GM19463 (cell line): Measurements from ENCODE around the gene DALRD3.
"Not testable (repeated sequence)": the region's sequence is repeated elsewhere in the genome, so short reads cannot be mapped to it uniquely, and the experiment has no call there.

Experiments
- ATAC-seq: cut with Tn5 transposase; IDR thresholded peaks from one replicate; pipeline ENCODE4 v1.9.1; 2021; ENCODE audit warnings: mild to moderate bottlenecking, moderate library complexity; ENCODE audit not compliant: unreplicated experiment

DALRD3 gene

DNA sequence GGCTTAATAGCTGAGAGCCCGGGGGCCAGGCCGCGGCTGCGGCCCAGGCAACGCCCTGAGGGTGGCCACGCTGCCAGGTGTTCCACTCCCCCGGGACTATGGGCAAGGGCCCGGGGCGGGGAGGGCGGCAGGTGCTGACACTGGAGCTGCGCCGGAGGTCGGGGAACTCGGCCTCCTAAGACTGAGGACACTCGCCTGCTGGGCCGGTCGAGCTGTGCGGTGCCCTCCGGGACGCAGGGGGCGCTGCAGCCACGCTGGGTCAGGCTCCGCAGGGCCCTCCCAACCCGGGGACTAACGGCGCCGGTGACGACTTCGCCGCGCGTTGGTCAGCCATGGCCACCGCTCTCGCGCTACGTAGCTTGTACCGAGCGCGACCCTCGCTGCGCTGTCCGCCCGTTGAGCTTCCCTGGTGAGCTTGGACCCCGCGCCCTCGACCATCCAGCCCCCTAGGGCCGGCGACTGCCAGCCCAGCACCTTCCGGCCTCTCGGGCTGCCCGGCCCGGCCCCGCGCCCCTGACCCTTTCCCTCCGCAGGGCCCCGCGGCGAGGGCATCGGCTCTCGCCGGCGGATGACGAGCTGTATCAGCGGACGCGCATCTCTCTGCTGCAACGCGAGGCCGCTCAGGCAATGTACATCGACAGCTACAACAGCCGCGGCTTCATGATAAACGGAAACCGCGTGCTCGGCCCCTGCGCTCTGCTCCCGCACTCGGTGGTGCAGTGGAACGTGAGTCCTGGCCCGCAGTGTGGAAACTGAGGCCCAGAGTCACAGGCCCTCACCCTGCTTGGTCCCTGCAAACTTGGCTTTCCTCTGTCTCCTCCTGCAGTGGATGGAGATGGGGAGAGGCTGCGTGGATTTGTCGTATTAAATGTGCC lies 3.7 kb upstream of the DALRD3 start, which contains the start of gene NDUFAF3:
NDUFAF3 (plus strand) TSS at position 309 of the 875 bp plus-strand sequence; CDS start at position 333, 24 bp downstream.
- ATAC-seq, result peak; percentile 58

DNA sequence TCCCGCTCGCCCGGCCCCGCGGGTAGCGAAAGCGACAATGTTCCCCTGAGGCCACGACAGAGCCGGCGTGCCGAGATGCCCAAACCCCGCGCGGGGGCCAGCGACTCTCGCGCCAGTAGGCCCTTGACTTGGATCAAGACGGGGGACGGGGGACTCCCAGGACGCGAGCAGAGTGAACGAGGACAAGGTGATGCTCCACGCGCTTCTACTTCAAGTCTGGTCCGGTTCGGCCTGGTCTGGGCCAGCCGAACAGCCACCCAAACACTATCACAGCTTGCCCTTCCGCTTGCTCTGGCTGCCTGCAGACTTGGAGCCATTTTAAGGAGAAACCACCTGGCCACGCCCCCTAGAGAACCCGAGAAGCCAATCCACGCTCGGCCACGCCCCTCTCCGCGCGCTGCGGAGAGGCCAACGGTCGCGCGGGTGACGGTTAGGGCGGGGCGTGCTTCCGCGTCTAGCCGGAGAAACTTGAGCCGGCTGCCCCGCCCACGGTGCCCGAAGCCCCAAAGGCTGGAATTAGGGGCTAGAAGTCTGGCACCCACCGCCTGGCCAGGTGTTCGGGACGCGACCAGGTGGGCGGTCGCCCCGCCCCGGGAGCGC lies 2.9 kb upstream of the DALRD3 start:
- ATAC-seq, result peak; percentile 52

DNA sequence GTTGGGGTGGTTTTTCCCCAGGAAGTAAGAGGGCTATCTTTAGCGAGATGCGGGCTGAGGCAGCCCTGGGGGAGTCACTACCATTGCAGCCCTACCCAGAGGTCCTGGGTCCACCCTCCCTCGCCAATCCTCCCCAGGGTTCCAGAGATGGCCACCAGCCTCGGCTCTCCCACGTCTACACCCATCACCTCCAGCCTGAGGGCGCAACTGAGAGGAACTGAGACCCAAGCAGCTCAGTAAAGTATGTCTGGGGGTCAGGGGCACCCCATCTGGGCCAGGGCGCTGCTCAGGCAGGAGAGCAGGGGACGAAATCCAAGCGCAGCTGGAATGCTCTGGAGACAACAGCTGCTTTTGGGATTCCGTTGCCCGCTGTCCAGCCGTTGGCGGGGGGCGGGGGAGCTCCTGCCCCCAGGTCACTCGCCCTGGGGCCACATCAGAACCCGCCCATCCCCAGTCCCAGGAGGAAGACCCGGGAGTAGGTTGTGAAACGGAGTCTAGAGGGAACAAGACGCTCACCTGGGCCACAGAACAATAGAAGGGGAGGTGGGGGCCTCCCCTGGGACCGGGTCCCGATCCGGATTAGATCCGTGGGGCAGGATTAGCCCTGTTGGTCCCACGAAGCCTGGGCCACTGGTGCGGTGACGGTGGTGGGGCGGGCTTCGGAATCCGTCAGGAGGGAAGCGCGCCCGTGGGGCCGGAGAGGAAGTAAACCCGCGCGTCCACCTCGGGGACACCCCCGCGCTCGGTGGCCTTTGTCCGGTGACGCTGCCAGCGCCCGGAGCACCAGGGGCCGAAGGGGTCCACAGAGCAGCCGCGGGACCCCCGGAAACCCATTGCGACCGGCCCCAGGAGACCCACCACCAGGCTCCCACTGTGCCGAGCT lies 2.2 kb upstream of the DALRD3 start:
- ATAC-seq, result no peak

DNA sequence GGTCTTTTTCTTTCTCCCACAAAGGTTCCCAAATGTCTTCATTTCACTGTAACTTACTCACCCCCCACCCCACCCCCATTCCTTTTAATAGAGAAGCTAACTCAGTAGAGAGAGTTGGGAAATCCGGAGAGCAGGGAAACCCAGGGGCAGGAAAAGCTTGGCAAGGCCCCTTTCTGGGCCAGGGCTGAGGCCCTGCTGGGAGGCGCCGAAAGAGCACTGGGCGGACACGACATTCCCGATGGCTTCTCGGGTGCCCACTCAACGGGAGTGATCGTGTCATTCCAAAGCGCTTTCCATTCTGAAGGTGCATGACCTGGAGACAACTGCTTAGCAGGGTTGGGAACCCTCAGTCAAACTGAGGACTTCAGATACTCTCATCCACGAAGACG lies 1.6 kb upstream of the DALRD3 start:
- ATAC-seq, result no peak

DNA sequence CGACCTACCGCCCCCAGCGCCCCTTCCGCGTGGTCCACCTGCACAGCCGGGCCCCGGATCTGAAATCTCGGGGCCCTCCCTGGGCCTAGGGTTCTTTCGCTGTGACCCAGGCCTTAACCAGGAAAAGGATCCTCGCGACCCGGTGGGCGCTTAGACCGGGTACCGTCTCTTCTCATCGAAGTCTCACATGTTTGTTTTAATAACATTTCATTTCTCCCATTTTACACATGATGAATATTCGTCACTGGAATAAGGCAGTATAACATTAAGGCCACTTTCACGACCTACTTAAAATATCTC lies 277 bp upstream of the DALRD3 start:
- no peak for ATAC-seq

DNA sequence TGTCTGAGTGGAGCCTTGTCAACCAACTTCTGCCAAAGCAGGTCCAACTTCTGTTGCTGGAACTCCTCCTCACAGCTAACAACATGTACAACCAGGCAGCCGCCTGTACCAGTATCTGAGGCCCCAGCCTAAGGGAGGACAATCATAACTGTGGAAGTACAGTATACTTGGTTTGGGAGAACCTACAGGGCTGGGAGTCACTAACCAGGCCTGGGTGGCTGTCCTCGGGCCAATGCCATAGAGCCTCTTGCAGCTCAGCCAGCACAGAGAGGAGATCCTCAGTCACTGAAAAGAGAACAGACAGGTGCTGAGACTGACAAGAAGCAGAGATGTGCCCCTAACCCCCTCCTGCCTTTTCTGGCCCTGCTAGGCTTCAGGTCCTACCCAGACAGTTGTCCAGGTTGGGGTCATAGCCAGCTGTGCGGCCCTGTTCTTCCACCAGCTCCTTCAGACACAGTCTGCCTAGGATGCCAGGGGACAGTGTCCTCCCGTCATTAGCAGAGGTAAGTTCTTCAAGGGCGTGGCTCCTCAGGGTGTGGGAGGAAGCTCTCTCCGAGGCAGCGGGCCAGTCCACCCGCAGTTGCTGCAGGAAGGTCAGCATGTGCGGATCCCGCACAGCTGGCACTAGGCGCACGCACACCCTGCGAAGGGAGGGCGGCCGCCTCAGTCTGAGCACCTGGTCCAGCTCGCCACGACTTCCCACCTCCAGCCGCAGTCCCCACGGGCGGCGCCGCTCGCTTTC lies 980 bp downstream of the DALRD3 start:
- ATAC-seq, result no peak

DNA sequence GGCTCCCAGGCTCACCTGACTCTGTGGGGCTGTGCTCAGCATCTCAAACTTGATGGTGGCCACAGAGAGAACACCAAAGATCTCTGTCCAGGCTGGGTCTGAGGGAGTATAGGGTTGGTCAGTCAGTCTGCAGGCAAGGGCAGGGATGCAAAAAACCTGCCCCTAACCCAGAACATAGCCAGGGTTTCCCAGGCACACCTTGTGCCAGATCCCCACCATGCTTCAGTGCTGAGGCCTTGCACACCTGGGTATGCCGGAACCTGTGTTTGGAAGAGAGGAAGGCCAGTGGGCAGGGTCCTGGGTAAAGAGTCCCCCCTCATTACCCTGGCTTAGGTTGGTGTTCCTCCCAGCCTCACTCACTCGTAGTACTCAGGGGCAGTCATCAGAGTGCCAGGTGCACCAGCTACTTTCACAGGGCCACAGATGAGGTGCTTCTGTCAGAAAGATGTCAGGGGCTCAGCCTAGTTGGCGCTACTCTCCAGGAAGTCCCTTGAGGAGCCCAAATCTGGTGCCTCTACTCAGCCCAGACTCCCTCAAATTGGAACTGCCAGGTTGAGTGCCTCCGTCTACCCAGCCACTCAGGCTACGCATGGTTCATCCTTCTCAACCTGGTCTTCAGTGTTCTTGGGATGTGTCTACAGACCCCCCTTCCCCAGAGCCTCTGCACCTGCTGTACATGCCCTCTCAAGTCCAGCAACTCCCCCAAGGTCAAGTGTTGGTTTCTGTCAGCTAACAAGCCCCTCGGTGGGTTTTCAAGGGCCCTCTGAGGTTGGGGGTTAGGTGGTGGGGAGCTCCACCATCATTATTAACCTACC lies 1.8 kb downstream of the DALRD3 start:
- no peak for ATAC-seq

DNA sequence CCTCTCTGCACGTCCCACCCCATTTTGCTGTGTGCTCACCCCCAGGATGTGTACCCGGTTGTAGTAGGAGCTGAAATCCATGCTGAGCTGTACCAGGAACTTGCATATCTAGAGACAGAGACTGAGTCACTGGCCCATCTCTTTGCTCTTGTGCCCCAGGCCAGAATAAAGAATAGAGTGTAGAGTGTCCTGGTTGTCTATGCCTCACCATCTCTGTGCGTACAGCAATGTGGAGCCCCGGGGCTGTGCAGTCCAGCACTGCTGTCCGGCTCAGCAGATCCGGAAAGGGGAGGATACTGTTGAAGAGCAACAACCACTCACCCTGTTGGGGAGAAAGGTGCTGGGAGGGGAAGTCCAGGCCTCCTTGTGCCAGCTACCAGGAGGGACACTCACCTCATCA lies 2.6 kb downstream of the DALRD3 start:
- ATAC-seq, result no peak

DNA sequence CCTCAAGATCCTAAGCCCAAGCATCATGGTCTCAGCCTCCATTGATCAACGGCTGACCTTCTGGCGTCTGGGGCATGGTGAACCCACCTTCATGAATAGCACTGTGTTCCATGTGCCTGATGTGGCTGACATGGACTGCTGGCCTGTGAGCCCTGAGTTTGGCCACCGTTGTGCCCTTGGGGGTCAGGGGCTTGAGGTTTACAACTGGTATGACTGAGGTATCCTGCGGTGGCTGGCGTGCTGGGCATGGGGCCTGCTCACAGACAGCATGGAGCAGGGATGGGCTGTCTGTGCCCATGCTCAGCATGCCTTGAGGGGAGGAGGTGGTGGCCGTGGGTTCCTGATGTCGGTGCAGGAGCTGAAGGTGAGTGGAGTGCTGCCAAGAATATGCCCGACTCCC lies 3.3 kb downstream of the DALRD3 start:
- ATAC-seq, result no peak

DNA sequence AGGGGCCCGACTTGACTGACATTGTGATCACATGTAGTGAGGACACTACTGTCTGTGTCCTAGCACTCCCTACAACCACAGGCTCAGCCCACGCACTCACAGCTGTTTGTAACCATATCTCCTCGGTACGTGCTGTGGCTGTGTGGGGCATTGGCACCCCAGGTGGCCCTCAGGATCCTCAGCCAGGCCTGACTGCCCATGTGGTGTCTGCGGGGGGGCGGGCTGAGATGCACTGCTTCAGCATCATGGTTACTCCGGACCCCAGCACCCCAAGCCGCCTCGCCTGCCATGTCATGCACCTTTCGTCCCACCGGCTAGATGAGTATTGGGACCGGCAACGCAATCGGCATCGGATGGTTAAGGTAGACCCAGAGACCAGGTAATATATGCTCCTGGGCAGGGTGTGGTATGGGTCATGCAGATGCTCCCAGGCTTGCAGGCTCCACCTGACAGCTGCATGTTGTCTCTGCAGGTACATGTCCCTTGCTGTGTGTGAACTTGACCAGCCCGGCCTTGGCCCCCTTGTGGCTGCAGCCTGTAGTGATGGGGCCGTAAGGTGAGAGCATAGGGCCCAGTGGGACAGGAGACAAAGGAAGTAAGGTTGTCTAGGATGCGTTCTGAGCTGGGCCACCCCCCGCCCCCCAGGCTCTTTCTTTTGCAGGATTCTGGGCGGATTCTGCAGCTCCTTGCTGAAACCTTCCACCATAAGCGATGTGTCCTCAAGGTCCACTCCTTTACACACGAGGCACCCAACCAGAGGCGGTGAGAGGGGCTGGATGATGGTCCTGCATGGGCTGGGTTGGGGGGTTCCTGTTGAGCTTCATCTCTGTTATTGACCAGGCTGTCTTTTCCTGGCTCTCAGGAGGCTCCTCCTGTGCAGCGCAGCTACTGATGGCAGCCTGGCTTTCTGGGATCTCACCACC lies 4.4 kb downstream of the DALRD3 start:
- ATAC-seq, result no peak

DNA sequence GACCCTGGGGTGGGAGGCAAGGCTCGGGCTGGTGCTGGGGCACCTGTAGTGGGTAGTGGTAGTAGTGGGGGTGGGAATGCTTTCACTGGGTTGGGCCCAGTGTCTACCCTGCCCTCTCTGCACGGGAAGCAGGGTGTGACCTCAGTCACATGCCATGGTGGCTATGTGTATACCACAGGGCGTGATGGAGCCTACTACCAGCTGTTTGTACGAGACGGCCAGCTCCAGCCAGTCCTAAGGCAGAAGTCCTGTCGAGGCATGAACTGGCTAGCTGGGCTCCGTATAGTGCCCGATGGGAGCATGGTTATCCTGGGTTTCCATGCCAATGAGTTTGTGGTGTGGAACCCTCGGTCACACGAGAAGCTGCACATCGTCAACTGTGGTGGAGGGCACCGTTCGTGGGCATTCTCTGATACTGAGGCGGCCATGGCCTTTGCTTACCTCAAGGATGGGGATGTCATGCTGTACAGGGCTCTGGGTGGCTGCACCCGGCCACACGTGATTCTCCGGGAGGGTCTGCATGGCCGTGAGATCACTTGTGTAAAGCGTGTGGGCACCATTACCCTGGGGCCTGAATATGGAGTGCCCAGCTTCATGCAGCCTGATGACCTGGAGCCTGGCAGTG lies 5.2 kb downstream of the DALRD3 start:
- no peak for ATAC-seq

DNA sequence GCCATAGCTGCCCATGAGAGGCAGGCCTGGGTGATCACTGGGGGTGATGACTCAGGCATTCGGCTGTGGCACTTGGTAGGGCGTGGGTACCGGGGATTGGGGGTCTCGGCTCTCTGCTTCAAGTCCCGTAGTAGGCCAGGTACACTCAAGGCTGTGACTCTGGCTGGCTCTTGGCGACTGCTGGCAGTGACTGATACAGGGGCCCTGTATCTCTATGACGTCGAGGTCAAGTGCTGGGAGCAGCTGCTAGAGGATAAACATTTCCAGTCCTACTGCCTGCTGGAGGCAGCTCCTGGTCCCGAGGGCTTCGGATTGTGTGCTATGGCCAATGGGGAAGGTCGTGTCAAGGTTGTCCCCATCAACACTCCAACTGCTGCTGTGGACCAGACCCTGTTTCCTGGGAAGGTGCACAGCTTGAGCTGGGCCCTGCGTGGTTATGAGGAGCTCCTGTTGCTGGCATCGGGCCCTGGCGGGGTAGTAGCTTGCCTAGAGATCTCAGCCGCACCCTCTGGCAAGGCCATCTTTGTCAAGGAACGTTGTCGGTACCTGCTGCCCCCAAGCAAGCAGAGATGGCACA lies 5.9 kb downstream of the DALRD3 start:
- ATAC-seq, result no peak

DNA sequence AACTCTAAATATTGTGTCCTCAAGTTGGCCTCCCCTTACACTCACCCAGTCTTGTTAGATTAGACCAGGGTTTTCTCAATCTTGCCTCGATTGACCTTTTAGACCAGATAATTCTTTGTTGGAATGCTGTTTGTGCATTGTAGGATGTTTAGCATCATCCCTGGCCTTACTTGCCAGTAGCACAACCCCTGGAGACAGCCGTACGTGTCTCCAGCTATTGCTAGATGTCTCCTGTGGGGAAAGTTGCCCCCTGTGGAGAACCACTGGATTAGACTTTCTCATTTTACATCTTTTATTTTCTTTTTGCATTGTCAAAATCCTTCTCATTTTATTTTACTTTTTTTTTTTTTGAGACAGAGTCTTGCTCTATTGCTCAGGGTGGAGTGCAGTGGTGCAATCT lies 9.0 kb downstream of the DALRD3 start:
- ATAC-seq, result no peak

DNA sequence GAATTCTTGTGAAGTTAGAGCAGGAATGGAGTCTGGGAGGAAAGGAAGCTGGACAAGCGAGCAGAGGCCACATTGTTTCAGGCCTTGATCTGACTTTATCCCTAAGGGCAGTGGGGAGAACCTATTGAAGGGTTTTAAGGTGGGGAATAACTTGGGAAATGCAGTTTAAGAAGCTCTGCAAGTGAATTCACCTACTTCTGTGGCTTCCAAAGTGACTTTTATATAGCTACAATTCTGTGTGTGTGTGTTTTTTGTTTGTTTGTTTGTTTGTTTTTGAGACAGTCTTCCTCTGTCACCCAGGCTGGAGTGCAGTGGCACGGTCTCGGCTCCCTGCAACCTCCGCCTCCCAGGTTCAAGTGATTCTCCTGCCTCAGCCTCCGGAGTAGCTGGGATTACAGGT lies 9.8 kb downstream of the DALRD3 start:
- ATAC-seq, result not testable (repeated sequence)

DNA sequence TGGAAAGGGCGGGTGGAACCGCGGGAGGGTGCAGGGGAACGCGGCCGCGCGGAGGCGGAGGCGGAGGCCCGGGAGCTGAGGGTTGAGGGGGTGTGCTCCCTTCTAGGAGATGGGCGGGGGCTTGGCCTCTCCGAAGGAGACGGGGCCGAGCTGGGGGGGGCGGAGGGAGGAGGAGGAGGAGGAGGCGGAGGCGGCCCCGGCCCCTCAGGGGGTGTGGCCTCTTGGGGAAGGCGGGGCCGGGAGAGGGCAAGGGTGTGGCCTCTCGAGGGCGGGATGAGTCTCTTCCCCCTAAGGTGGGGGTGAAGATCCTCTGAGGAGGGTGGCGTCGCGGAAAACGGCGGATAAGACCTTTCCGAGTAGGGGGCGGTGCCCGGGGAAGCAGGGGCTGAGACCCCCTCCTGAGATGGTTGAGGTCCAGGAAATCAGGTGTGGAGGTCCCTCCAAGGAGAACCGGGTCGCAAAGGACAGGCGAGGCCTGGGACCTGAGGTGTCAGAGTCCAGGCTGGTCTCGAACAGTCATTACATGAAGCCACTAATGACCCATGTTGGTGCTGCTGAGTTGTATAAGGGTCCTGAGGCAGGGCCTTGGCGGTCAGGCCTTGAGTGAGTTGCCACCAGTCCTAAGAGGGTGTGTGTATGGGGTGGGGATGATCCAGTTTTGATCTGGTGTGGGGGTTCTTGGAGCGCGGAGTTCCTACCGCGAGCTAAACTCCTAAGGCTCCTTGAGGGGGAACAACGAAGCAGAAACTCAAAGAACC lies 10.4 kb downstream of the DALRD3 start:
- ATAC-seq, result peak; percentile 40

DNA sequence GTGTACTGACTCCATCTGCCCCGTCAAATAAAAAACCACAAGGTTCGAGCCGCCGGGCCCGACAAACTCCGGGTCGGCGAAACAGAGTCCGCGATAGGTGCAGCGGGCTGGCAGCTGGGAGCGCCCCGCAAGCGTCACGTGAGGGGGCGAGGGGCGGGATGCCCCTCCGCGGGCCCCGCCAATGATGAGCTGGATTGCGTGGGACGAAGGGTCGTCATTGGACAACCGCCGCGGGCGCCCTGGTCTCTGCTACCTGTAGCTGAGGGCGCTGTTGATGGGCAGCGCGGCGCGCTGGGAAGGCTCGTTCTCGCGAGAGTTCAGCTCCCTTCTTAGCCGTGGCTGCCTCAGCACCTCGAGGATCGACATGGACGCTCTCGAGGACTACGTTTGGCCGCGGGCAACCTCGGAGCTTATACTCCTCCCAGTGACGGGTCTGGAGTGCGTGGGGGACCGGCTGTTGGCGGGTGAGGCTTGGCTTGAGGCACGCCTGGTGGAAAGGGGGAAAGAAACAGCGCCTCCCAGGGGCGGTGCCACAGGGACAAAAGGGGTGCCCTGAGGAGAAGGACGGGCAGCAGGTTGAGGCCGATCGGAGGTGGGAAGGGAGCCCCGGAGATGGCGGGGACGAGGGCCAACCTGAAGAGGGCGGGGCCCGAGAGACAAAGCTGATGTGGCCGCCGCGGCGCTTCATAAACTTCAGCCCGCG lies 11.2 kb downstream of the DALRD3 start, which contains the start of gene WDR6:
WDR6 (plus strand) TSS at position 324 of the 703 bp plus-strand sequence; CDS start at position 365, 41 bp downstream.
- peak; percentile 87 for ATAC-seq
